HG03066 (cell line): ENCODE results near the gene NARS2.
A peak's percentile ranks its signal among the peaks of the same experiment; 100 is the strongest.

Source experiments
- ATAC-seq: cut with Tn5 transposase; IDR thresholded peaks from one replicate; pipeline ENCODE4 v1.9.1; 2021; ENCODE audit warnings: low read depth; ENCODE audit not compliant: unreplicated experiment

Gene NARS2

GRCh38 chr11:78450866-78451265 is 123.8 kb downstream of the NARS2 start:
- no peak for ATAC-seq

- no peak for ATAC-seq
Observed at GRCh38 chr11:78449866-78450265, 124.8 kb downstream of the NARS2 start.

GRCh38 chr11:78446210-78446609 is 128.5 kb downstream of the NARS2 start:
- no peak for ATAC-seq

- no peak for ATAC-seq
Observed at GRCh38 chr11:78444726-78445125, 129.9 kb downstream of the NARS2 start.

GRCh38 chr11:78441956-78442355 is 132.7 kb downstream of the NARS2 start:
- no peak for ATAC-seq

GRCh38 chr11:78438298-78438975 is 136.2 kb downstream of the NARS2 start:
- peak; percentile 89 for ATAC-seq

DNA sequence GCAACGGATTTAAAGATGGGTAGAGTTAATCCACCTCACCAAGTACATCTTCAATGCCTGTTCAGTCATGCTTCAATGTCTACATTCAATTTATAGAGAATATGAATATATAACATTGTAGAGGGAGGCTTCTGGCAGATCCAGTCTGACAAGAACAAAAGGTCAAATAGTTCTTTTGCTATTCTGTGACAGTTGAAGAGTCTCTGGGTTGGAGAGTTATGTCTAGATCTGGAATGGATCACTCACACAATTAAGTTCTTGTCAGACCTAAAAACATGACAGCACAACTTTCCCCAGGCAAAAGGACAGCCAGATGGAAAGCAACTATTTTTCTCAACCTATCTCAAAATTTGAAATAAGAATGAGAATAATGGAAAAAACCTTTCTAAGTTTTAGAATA is 141.7 kb downstream of the NARS2 start:
- ATAC-seq: no peak

DNA sequence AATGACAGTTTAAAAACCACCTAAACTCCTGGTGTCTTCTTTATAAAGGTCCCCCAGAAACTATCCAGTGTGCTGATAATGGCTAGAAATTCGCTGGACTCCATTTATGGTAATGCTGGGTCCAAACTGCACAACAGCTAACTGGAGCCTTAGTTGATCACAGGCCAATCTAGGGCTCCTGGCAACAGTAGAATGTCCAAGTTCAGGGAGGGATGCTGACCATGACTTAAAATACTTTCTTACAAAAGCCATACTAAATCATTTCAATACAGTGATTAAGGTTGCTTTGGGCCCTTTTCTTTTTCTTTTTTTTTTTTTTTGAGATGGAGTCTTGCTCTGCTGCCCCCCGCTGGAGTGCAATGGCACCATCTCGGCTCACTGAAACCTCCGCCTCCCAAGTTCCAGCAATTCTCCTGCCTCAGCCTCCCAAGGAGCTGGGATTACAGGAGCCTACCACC is 142.6 kb downstream of the NARS2 start:
- ATAC-seq: no peak

DNA sequence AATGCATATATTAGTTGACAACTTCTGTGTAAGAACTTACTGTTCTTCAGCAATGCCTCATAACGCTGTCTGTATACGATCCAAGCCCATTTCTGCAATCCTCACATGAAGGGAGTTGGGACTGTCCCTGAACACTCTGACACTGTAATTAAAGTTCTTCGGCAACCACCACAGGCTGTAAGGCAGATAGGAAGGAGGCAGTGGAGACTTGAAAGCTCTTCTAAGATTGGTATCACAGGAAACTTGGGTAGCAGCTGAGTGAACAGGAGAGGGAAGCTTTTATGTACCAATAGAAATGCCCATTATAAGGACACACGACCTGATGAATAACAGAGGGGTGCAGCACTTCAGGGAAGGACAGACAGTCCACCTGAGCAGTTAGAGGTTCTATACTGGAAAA is 145.0 kb downstream of the NARS2 start:
- ATAC-seq: no peak

DNA sequence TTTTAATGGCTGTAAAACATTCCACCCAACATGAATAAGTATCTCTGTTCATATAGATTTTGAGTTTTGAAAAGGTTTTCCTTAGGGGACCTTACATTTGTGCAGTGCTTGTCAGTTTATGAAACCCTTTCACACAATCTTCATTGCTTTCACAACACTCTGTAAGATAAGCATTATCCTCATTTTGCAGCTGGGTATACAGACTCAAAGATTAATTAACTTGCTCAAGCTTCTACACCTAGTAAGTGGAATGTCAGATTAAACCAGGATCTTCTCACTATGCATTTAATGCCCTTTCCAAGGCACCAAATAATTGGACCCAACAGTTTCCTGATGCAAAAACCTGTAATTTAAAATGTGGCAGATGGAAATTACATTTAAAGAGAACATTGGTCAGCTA is 145.5 kb downstream of the NARS2 start:
- no peak for ATAC-seq

GRCh38 chr11:78428773-78429172 is 145.9 kb downstream of the NARS2 start:
- ATAC-seq: no peak

DNA sequence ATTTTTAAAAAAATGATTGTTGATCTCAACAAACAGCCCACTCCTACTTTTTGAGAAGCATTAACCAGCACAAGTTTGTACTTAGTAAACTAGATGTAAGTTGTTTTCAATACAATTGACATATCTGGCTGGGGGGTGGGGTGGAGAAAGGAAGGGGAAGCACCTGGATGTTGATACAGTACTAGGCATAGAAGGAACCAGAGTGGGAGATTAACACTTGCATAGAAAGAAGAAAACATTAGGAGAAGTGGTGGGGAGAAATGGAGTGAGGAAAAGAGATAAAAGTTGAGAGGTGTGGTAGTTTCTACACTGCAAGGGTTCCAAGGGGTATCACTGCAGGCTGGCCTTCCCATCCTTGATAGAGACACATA is 146.4 kb downstream of the NARS2 start:
- ATAC-seq: no peak

DNA sequence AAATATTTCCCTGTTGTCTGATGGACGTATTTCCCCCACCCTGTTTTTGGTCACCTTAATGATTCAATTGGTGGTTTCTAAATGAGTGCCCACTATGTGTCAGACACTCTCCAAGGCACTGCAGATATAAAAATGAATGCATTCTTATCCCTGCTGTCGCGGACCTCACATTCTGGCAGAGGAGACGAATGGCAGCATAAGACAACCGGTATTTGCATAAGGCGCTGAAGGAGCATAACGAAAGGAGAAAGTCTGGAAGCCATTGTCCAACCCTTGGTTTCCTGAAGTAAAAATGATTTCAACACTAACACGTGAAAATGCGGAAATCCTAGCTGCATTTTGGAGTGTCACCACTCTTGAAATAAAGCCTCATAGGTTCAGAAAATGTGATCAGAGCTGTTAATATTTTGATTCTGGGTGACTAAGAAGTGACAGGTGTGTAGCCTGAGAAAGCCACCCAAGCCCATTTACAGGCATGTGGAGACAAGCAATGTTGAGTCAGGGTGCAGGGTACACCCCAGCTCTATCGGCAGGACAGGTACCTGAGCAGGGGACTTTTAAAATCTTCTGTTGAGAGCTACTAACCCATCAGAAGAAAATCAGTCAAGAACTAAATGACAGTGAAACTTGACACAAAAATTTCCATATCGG is 146.9 kb downstream of the NARS2 start:
- ATAC-seq: peak; percentile 37

GRCh38 chr11:78426845-78427244 is 147.8 kb downstream of the NARS2 start:
- ATAC-seq: no peak

DNA sequence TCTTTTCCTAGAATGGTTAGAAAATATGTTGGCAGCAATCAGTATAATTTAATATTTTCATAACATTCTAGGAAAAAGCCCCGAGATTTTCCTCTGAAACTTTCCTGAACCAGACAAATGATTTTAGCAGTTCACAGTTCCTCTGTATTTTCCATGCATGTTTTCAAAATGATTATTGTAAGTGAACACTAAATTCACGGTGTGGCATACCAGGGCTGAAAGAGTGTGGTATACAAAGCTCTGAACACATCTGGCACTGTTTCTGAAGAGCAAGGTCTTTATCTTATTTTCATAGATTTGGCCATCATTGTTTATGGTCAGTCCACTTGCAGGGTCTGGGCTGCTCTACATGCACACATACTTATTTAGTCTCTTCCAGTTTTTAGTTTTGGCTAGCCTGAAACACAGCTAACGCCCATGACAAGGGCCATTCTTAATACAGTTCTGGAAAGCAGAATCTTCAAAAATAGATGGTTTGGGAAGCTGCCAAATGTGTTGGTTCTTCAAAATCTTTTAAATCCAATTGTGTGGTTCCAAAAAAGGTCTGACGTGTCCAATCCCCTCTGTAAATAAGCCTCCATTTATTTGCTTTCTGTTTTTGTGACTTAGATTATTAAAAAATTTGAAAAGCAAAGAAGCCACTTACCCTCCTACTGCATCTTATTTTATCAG is 149.1 kb downstream of the NARS2 start:
- no peak for ATAC-seq

DNA sequence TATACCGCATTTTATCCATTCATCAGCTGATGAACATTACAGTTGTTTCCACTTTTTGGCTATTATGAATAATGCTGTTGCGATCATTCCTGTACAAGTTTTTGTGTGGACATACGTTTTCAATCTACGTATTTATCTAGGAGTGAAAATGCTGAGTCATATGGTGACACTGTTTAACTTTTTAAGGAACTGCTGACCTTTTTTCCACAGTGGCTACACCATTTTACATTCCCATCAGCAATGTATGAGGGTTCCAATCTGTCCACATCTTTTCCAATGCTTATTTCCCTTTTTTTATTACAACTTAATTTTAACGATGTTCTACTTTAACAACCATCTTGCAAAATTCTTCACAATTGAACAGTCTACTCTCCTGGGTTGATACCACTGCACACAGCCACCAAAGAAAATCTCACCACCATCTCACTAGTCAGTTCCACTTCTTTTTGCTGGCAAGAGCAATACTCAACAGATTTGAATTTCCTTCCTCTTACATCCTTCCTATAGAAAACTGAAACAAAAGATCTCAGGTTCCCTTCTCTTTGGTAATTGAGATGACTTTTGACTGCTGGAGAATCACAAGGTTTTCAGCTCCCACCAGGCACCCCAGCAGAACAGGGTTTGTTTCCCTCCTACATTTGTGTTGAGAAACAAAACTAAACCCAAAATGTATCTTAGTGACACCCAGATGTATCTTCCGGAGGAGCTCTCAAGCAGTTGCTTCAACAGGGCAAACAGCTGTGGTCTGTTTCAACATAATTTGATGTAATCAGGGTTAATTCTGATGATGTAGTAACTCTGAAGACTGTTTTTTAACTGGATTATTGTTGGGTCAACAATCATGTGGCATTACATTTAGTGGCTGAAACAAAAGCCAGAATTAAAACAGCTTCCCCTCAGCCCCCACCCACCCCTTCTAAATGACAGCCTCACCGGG is 150.1 kb downstream of the NARS2 start:
- ATAC-seq: peak; percentile 32

DNA sequence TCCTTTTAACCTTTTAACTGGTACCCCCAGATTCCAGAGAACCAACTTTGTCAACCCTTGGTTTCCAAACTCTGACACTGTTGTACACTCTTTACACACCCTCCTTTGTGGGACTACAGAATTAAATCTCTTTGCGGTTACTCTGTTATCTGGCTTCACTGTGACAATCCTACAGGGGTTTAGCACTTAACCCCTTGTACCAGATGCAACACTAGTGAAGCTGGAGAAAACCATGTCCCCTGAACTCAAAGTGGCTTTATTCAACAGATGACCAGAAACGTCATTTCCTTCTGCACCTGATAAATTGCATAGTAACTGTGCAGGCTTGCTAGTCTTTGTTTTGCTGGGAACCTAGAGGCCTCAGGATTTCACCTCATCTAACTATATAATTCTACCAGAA is 151.4 kb downstream of the NARS2 start:
- ATAC-seq: no peak

GRCh38 chr11:78420796-78421209 is 153.9 kb downstream of the NARS2 start:
- ATAC-seq: no peak

- ATAC-seq: no peak
Observed at GRCh38 chr11:78420255-78420764, 154.4 kb downstream of the NARS2 start.

- ATAC-seq: no peak
Observed at GRCh38 chr11:78419327-78419726, 155.3 kb downstream of the NARS2 start.
